GM19043 (cell line): Measurements from ENCODE around the gene NCK2.

ENCODE experiments used
- ATAC-seq: cut with Tn5 transposase; IDR thresholded peaks from one replicate; pipeline ENCODE4 v1.9.1; 2021; ENCODE audit warnings: low read depth; ENCODE audit not compliant: unreplicated experiment

The NCK2 gene

GRCh38 chr2:105910497-105911238, 166.0 kb downstream of the NCK2 start:
- no peak for ATAC-seq

- no peak for ATAC-seq
Observed at GRCh38 chr2:105911425-105911824, 166.7 kb downstream of the NCK2 start.

GRCh38 chr2:105912081-105912480, 167.4 kb downstream of the NCK2 start:
- no peak for ATAC-seq

- ATAC-seq, result peak; percentile 75
Observed at GRCh38 chr2:105915005-105915558, 170.4 kb downstream of the NCK2 start.

- no peak for ATAC-seq
Observed at GRCh38 chr2:105917226-105917625, 172.5 kb downstream of the NCK2 start.

GRCh38 chr2:105917688-105918087, 173.0 kb downstream of the NCK2 start:
- no peak for ATAC-seq

- ATAC-seq, result no peak
Observed at GRCh38 chr2:105919191-105919811, 174.6 kb downstream of the NCK2 start.

GRCh38 chr2:105919826-105920225, 175.1 kb downstream of the NCK2 start:
- ATAC-seq, result no peak

- ATAC-seq, result no peak
Observed at GRCh38 chr2:105924271-105924670, 179.6 kb downstream of the NCK2 start.

- ATAC-seq, result no peak
Observed at GRCh38 chr2:105924932-105925331, 180.2 kb downstream of the NCK2 start.

- ATAC-seq, result no peak
Observed at GRCh38 chr2:105925390-105925789, 180.7 kb downstream of the NCK2 start.

- no peak for ATAC-seq
Observed at GRCh38 chr2:105926960-105927678, 182.4 kb downstream of the NCK2 start.

- no peak for ATAC-seq
Observed at GRCh38 chr2:105928086-105928485, 183.4 kb downstream of the NCK2 start.

GRCh38 chr2:105928563-105928962, 183.9 kb downstream of the NCK2 start:
- no peak for ATAC-seq

- ATAC-seq, result no peak
Observed at GRCh38 chr2:105929516-105929915, 184.8 kb downstream of the NCK2 start.

- ATAC-seq, result no peak
Observed at GRCh38 chr2:105932582-105932981, 187.9 kb downstream of the NCK2 start.

- no peak for ATAC-seq
Observed at GRCh38 chr2:105933906-105934305, 189.2 kb downstream of the NCK2 start.

GRCh38 chr2:105934467-105934866, 189.8 kb downstream of the NCK2 start:
- ATAC-seq, result no peak

GRCh38 chr2:105935063-105935462, 190.4 kb downstream of the NCK2 start:
- ATAC-seq, result no peak

GRCh38 chr2:105936954-105937353, 192.2 kb downstream of the NCK2 start:
- ATAC-seq, result no peak

GRCh38 chr2:105937498-105938097, 192.9 kb downstream of the NCK2 start:
- ATAC-seq, result no peak
